Activated T-cell treated with anti-CD3 and anti-CD28 coated beads for 48 hours (primary cell): Measurements from ENCODE around the gene TOR2A.

Source experiments
- DNase-seq: peaks from one replicate; pipeline ENCODE4 v3.0.0-alpha.2; 2020; ENCODE audit warnings: low read depth

Gene TOR2A

DNA sequence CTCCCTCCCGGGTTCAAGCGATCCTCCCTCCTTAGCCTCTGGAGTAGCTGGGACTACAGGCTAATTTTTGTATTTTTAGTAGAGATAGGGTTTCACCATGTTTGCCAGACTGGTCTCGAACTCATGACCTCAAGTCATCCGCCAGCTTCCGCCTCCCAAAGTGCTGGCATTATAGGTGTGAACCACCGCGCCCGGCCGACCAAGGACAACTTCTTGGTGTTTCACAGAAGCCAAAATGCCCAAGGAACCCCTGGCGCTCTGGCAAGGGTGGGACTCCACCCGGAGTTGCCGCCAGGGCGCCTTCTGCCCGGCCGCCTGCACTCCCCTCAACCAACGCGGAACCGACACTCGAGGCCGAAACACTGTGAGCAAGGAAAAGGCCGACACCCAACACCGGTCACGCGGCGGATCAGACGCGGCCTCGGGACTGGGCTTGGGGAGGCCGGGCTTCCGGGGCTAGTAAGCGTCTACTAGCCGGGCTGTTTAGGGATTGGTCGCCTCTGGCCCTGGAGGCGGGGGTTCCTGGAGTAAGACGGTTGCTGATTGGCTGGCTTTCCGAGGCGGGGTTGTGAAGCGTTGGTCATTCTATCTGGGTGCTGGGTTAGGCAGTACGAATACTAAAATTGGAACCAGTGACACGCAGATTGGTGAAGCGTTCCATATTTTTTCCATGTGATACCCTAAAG is 36.0 kb downstream of the TOR2A start:
- DNase-seq = peak; percentile 83

DNA sequence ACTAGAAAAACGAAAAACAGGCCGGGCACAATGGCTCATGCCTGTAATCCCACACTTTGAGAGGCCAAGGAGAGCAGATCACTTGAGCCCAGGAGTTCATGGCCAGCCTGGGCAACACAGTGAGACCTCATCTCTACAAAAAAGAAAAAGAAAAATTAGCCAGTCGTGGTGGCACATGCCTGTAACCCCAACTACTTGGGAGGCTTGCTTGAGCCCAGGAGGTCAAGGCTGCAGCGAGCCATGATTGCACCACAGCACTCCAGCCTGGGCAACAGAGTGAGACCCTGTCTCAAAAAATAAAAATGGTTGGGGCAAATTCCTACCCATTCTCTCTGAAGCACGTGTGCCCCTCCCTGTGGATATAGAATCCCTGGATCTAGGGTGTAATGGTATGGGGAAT is 36.7 kb downstream of the TOR2A start:
- no peak for DNase-seq

DNA sequence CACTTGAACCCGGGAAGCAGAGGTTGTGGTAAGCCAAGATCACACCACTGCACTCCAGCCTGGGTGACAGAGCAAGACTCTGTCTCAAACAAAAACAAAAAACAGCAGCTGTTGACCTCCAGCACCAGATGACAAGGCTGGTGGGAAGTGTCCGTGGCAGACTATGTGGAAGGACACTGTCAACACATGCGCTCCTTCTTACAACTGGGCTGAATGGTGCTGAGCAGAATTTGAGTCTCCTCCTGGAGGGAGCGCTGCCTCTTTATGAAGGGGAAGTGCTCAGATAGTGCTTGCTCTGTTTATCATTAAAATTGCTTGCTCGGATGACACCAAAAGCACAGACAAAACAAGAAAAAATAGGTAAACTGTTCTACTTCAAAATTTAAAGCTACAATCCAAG is 37.5 kb downstream of the TOR2A start:
- no peak for DNase-seq

DNA sequence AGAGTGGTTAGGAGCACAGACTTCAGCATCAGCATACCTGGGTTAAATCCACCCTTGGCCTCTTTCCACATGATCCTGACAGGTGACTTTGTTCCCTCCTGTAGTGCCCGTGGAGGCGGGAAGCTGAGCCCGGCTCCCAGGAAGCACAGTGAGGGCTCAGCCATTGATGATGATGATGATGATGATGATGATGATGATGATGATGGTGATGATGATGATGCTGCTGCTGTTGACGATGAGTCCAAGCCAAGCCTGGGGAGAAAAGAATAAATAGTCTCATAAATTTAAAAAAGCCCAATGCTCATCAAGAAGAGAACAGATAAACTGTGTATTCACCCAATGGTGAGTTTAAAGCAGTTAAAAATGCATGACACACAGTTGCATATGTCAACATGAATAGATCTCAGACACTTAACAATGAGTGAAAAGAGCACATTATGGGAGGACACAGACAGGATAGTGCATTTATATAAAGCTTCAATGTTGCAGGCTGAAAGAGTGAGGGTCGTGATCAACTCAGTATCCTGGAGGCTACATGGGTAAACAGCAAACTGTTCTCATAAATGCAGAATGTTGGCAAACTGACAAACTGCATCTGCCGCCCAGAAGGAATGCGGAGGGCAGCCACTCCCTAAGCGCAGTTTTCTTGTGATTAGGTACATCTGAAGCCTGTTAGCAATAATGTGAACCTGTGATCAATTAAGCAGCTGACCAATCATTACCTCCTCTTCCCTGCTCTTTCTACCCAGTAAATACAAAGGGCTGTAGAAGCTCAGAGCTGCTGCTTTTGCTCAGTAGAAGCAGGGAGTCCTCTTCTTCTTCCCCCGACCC is 40.0 kb downstream of the TOR2A start:
- DNase-seq = no peak

DNA sequence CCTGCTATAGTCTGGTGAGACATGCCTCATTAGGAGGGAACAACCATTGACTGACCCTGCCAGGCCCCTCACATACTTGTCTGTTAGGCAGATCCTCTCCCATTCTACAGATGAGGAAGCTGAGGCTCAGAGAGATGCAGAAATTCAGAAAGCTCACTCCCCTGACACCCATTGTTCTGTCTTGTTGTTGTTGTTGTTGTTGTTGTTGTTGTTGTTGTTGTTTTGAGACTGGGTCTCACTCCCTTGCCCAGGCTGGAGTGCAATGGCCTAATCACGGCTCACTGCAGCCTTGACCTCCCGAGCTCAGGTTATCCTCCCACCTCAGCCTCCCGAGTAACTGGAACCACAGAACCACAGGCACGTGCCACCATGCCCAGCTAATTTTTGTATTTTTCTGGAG is 41.4 kb downstream of the TOR2A start:
- no peak for DNase-seq

DNA sequence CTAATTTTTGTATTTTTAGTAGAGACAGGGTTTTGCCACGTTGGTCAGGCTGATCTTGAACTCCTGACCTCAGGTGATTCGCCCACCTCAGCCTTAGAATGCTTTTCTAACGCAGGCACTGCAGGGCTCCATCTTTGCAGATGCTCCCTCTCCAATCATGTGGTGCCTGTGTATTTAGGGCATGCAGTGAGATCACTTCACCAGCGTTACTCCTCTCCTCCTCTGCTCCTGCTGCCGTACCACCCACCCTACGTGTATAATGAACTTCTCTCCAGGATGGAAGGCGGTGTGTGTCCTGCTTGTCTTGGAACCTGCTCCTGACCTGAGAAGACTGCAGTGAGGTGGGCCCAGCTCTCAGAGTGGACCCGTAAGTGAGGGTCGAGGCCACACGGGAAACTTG is 42.0 kb downstream of the TOR2A start:
- no peak for DNase-seq

DNA sequence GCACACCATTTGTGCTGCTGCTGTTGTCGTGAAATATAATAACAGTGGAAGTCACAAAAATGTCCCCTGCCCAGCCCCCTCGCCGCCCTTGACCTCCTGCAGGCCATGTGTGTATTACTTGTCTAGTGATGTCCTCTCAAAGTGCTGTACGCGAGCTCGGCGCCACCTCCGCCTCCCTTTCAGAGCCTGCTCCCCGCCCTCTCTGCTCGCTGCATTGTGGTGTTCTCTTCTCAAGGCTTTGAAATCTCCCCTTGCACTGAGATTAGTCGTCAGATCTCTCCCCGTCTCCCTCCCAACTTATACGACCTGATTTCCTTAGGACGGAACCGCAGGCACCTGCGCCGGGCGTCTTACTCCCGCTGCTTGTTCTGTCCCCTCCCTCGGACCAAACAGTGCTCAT is 43.0 kb downstream of the TOR2A start:
- no peak for DNase-seq

DNA sequence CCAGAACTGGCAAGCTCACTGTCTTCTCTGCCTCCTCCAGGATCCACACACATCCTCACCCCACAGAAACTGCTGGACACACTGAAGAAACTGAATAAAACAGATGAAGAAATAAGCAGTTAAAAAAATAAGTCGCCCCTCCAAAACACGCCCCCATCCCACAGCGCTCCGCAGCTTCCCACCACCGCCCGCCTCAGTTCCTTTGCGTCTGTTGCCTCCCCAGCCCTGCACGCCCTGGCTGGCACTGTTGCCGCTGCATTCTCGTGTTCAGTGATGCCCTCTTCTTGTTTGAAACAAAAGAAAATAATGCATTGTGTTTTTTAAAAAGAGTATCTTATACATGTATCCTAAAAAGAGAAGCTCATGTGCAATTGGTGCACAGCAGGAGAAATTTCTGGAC is 44.4 kb downstream of the TOR2A start:
- DNase-seq = no peak

DNA sequence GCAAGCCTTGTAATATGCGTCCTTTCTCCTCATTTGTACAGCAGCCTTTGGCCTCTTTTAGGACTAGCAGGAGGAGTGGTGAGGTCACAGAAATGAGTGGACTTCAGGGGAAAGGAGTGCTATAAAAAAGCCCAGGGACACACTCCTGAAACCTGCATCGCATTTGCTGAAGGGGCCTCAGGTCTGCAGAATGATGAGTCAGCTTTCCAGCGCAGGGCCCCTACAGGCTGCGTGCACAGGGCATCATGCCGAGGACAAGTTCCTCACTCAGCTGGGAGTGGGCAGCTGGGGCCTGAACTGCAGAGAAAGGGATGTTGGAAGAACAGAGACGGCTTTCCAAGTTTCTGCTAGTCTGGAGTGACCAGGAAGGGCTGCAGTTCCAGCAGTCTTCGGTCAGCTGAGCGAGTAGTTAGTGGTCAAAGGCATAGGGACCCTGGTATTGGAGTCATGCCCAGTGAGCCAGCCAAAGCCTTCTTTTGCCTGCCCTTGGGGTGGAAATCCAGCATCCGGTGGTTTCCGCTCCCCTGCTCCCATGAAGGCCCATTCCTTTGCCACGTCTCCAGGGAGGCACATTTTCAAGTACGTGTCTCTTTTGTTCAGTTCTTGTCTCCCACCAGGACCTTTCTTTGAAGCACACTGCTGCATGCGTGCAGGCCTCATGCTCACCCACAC is 45.6 kb downstream of the TOR2A start:
- DNase-seq = no peak

DNA sequence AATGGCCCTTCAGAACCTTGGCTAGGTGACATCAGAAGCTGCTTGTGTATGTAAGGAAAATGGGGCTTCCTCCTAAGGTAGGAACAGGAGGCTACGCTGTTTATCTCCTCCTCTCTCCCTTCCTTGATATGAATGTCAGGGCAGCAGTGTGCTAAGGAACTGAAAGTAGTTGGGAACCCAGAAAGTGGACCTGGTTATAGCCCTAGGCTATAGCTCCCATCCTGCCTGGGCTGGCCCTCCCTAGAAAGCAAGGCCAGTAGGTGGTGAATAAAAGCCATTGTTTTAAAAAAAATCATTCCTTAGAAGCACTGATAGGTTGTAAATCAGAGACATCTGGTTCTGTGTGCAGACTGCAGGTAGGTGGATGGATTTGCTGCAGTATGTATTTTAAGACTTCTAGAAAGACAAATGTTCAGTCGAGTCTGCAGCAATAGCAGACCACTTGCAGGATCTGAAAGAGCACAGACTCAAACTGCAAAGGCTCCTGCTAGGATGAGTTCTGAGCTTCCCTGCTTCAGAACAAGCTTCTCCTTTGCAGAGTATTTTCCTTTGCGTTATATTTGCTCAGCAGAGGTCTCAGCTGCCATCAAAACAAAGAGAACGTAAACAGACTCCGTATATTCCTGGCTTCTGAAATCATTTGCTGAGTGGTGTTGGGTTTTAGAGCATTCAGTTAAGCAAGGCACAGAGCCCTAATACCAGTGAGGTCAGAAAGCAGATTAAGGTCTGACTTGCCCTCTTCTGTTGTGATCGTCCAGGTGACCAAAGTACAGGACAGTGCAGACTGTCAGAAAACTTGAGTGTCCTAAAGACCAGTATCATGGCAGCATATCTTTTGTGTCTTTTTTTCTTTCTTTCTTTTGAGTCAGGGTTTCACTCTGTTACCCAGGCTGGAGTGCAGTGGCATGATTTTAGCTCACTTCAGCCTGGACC is 48.4 kb downstream of the TOR2A start:
- DNase-seq = no peak

DNA sequence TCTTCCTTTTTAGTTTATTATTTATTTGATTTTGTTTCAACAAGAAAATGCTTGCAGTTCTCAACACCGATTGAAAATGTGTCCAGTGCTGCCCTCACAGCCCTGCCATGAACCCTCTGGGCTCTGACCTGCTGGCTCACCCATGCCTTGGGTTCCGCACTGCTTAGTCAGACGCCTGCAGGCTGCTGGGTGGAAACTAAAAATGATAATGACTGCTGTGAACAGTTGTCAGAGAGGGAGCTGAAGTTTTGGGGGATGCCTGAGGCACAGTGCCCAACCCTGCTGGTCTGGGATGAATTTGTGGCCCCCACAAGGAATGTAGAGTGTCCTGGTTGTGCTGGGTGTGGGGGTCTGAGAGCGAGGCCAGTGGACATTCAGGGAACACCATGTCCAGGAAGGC is 50.5 kb downstream of the TOR2A start:
- DNase-seq = no peak

DNA sequence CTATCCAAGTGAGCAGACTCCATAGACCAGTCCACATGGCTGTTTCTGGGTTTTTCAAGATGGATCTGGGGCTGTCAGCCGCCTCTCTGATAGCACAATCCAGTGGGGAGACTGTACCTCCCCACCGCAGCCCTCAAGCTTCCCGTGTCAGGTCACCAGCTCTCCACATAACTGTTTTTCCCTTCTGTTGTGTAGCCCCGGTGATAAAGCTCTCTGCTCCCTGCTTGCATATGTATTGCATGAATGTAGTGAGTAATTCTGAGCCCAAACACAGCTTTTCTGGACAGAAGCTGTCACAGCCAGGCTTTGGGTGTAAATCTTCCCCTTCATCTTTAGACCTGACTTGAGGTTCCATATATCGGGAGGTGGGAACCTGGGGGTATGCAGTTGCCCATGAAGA is 51.4 kb downstream of the TOR2A start:
- DNase-seq = no peak

DNA sequence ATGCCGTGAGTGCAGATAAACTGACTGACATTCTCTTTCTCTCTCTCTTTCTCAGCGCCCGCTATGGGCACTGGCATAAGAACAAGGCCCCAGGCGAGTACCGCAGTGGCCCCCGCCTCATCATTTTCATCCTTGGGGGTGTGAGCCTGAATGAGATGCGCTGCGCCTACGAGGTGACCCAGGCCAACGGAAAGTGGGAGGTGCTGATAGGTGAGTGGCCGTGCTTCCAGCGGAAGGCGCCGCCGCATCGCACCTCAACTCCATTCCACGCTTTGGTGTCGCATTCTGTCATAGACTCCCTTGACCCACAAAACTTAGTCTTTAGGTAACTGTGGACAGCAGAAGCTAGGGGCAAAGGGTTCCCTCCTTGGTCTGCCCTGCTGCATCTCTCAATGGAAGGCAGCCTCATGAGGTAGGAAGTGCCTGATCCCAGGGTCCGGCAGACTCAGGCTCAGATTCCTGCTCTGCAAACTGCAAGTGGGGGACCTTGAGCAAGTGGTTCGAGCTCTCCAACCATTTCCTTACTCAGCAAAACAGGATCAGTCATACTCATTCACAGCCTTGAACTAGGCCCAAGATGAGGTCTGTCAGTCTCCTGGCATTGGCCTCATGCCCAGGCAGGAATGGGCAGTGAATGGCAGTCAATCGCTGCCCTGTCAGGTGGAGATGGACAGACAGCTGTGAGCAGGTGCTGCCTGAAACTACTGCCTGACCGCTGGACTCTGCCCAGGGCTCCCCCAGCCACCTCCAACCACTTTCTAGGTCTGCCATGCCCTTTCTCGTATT is 52.5 kb downstream of the TOR2A start:
- DNase-seq = no peak
